Endothelial cell of umbilical vein (primary cell): Measurements from ENCODE around the gene OPCML. TPM values are rescaled to one million over a fixed set of nuclear protein-coding genes. Genes with fewer than 3 reads are reported as not detected.

Source experiments
- BruUV-seq: library from RNA; stranded (reverse); fragments of 400-500 nt; replicated peaks from 2 replicates; lab custom pipeline; 2021; lab: Mats Ljungman, UMichigan
- CTCF ChIA-PET: fragments of 300-600, 350-600 bp; sonication (Branson Sonifier 250); formaldehyde crosslinking; loops from one replicate; lab custom pipeline; 2021; ENCODE audit warnings: antibody characterized with exemption, inconsistent platforms; lab: Charles Lee
- POLR2A ChIA-PET: fragments of 300-600, 350-600 bp; sonication (Branson Sonifier 250); formaldehyde crosslinking; loops from one replicate; lab custom pipeline; 2021; ENCODE audit warnings: antibody characterized with exemption, inconsistent platforms; lab: Charles Lee
- DNase-seq: peaks from one replicate; pipeline ENCODE4 v3.0.0-alpha.2; 2011; ENCODE audit warnings: low read depth, low spot score
- FAIRE-seq: peaks from 2 replicates; lab custom pipeline; 2011; peaks lifted over from hg19 to GRCh38; lab: Jason Lieb, UNC
- H2AFZ ChIP-seq: 2 replicates; pipeline ENCODE4 v1.6.0; 2012; ENCODE audit warnings: low read depth, low read length, control low read depth, inconsistent platforms
- H3K27ac ChIP-seq: 2 replicates; pipeline ENCODE4 v1.5.1; 2011; ENCODE audit warnings: low read depth, mild to moderate bottlenecking, control low read depth, low read length, moderate library complexity; ENCODE audit not compliant: insufficient read depth
- H3K27me3 ChIP-seq, 2 experiments: 2 replicates each; pipeline versions ENCODE4 v1.6.0 to v1.6.1; 2011; ENCODE audit warnings: low read length in 2 of 2, mixed read lengths in 1 of 2; ENCODE audit not compliant: control insufficient read depth in 2 of 2, insufficient read depth in 2 of 2
- H3K36me3 ChIP-seq, 2 experiments: 2 replicates in 1 of 2; 3 replicates in 1 of 2; pipeline ENCODE4 v1.5.1; 2011; ENCODE audit warnings: low read length in 2 of 2, mild to moderate bottlenecking in 1 of 2, moderate library complexity in 1 of 2; ENCODE audit not compliant: control insufficient read depth in 2 of 2, insufficient read depth in 2 of 2; ENCODE audit errors: extremely low read depth in 1 of 2
- H3K4me1 ChIP-seq: 3 replicates; pipeline ENCODE4 v1.5.1; 2011; ENCODE audit warnings: mild to moderate bottlenecking, low read length; ENCODE audit not compliant: control insufficient read depth, insufficient read depth; ENCODE audit errors: extremely low read depth
- H3K4me2 ChIP-seq: 2 replicates; pipeline ENCODE4 v1.6.1; 2011; ENCODE audit warnings: low read length, control low read depth, mixed read lengths; ENCODE audit not compliant: insufficient read depth
- H3K4me3 ChIP-seq, 3 experiments: fragments of 200-600 bp in 1 of 3; sonication (generic), shearing (Covaris generic) in 1 of 3; replicated peaks in 1 of 3; 2 replicates each; pipeline ENCODE4 v1.5.1; 2011 to 2016; ENCODE audit warnings: control low read depth in 3 of 3, low read length in 3 of 3, mild to moderate bottlenecking in 2 of 3, inconsistent platforms in 1 of 3, low read depth in 1 of 3, moderate library complexity in 1 of 3; ENCODE audit not compliant: insufficient read depth in 1 of 3
- H3K79me2 ChIP-seq: 2 replicates; pipeline ENCODE4 v1.6.0; 2012; ENCODE audit warnings: low read length, inconsistent platforms; ENCODE audit not compliant: control insufficient read depth, insufficient read depth
- H3K9ac ChIP-seq: replicated peaks from 2 replicates; pipeline ENCODE3; 2011; ENCODE audit warnings: low read length, control low read depth; ENCODE audit not compliant: insufficient read depth; ENCODE audit errors: extremely low read depth
- H3K9me1 ChIP-seq: replicated peaks from 3 replicates; pipeline ENCODE4 v1.6.0; 2011; ENCODE audit warnings: mild to moderate bottlenecking, low read length; ENCODE audit not compliant: control insufficient read depth, insufficient read depth; ENCODE audit errors: extremely low read depth
- H3K9me3 ChIP-seq: replicated peaks from 2 replicates; pipeline ENCODE4 v1.5.1; 2012; ENCODE audit warnings: low read length, inconsistent platforms; ENCODE audit not compliant: control insufficient read depth, insufficient read depth
- H4K20me1 ChIP-seq: replicated peaks from 2 replicates; pipeline ENCODE3; 2011; ENCODE audit warnings: mild to moderate bottlenecking, low read length; ENCODE audit not compliant: control insufficient read depth, insufficient read depth; ENCODE audit errors: extremely low read depth
- EZH2 ChIP-seq: IDR thresholded peaks from 2 replicates; pipeline ENCODE4 v1.6.1; 2012; ENCODE audit warnings: borderline replicate concordance, low read depth, mild to moderate bottlenecking, moderate library complexity, low read length, inconsistent platforms; ENCODE audit not compliant: severe bottlenecking
- FOS ChIP-seq: IDR thresholded peaks from 2 replicates; pipeline ENCODE4 v1.6.1; 2011; ENCODE audit warnings: mild to moderate bottlenecking, low read length, moderate library complexity, borderline replicate concordance; ENCODE audit not compliant: insufficient read depth
- GATA2 ChIP-seq: IDR thresholded peaks from 2 replicates; pipeline ENCODE4 v1.7.0; 2011; ENCODE audit warnings: low read depth, mild to moderate bottlenecking, moderate library complexity, mixed read lengths, low read length; ENCODE audit not compliant: insufficient read length, insufficient read depth
- JUN ChIP-seq: IDR thresholded peaks from 2 replicates; pipeline ENCODE4 v1.6.1; 2011; ENCODE audit warnings: borderline replicate concordance, low read depth; ENCODE audit not compliant: insufficient read length, insufficient read depth
- MAX ChIP-seq: IDR thresholded peaks from 2 replicates; pipeline ENCODE4 v1.6.1; 2011; ENCODE audit not compliant: insufficient read depth, insufficient read length
- MYC ChIP-seq: IDR thresholded peaks from one replicate; pipeline ENCODE4 v1.6.1; 2011; ENCODE audit warnings: mild to moderate bottlenecking, low read depth, low read length
- POLR2A ChIP-seq: IDR thresholded peaks from 2 replicates; pipeline ENCODE4 v1.6.1; 2012; ENCODE audit warnings: low read depth, mild to moderate bottlenecking, control low read depth, low read length
- POLR2AphosphoS5 ChIP-seq: IDR thresholded peaks from 2 replicates; pipeline ENCODE4 v1.6.1; 2012; ENCODE audit warnings: low read depth, mild to moderate bottlenecking, control low read depth, low read length, moderate library complexity; ENCODE audit not compliant: insufficient read depth
- dilution Hi-C: fragments of 300-500 bp; cut with MboI; formaldehyde crosslinking; loops from one replicate; pipeline ENCODE4 v1.15.0; 2019; ENCODE audit warnings: low sequenced_read_pairs; ENCODE audit not compliant: extremely low pct_ligation_motif_present
- intact Hi-C: fragments of 100-400 bp; cut with micrococcal nuclease; formaldehyde crosslinking; loops from one replicate; pipeline ENCODE4 v1.10.0; 2022
- polyA plus RNA-seq, 4 experiments: library from polyadenylated mRNA; depleted of rRNA in 3 of 4; stranded (reverse) in 3 of 4; unstranded in 1 of 4; fragments of >200 nt; gene quantifications; 2 replicates each; pipeline versions ENCODE4 v1.2.1 to v1.2.3, GENCODE V29; 2011 to 2012; ENCODE audit warnings: missing spikeins in 1 of 4
- total RNA-seq: library from RNA; stranded (reverse); gene quantifications from 2 replicates; pipeline ENCODE4 v1.2.3, GENCODE V29; 2021
- TF ChIP-seq, protein P1 (sequence below), 2 donors: IDR thresholded peaks; 1 replicate in 1 of 2; 2 replicates in 1 of 2; pipeline ENCODE4 v1.5.1; 2011; ENCODE audit warnings: low read length in 2 of 2, mild to moderate bottlenecking in 2 of 2, moderate library complexity in 2 of 2, control low read depth in 1 of 2, inconsistent platforms in 1 of 2, low read depth in 1 of 2; ENCODE audit not compliant: insufficient read depth in 1 of 2; ENCODE audit errors: extremely low read depth in 1 of 2

The OPCML gene
- total and polyA plus RNA-seq, 2 donors (not counting 3 experiments of a cell fraction or from before 2014, with no cell fraction given), result not detected

GRCh38 chr11:133249065-133249464 lies 283.2 kb downstream of the OPCML start:
- POLR2A ChIA-PET, result no interaction called here
- Histone ChIP-seq H3K9me3 (no peaks in the 10 kb centered on the region), H4K20me1 (no peaks in the 10 kb centered on the region), H3K9ac (no peak overlapping the region), H3K79me2 (no peaks in the 10 kb centered on the region), H2AFZ (no peak overlapping the region), H3K27ac (no peak overlapping the region), H3K9me1 (no peaks in the 10 kb centered on the region), H3K36me3 (no peaks in the 10 kb centered on the region), H3K4me1 (no peaks in the 10 kb centered on the region), H3K4me3 (no peak overlapping the region), H3K27me3 (no peaks in the 10 kb centered on the region), H3K4me2 (no peak overlapping the region)
- BruUV-seq, result no TSS peak
- CTCF ChIA-PET, result no interaction called here
- FAIRE-seq (no peak), DNase-seq (no peak)
- no peak for TF ChIP-seq MYC
- no peak for TF ChIP-seq MAX
- no peak for TF ChIP-seq FOS
- no peak for TF ChIP-seq JUN
- TF ChIP-seq POLR2A, result no peak
- TF ChIP-seq EZH2, result no peak
- TF ChIP-seq POLR2AphosphoS5, result no peak
- no peak for TF ChIP-seq GATA2
- TF ChIP-seq, protein P1, sequence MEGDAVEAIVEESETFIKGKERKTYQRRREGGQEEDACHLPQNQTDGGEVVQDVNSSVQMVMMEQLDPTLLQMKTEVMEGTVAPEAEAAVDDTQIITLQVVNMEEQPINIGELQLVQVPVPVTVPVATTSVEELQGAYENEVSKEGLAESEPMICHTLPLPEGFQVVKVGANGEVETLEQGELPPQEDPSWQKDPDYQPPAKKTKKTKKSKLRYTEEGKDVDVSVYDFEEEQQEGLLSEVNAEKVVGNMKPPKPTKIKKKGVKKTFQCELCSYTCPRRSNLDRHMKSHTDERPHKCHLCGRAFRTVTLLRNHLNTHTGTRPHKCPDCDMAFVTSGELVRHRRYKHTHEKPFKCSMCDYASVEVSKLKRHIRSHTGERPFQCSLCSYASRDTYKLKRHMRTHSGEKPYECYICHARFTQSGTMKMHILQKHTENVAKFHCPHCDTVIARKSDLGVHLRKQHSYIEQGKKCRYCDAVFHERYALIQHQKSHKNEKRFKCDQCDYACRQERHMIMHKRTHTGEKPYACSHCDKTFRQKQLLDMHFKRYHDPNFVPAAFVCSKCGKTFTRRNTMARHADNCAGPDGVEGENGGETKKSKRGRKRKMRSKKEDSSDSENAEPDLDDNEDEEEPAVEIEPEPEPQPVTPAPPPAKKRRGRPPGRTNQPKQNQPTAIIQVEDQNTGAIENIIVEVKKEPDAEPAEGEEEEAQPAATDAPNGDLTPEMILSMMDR (IDR thresholded peaks at IDR 0.05; ENCODE audit: extremely low read depth in 1 of 2, insufficient read depth in 1 of 2, low read depth in 1 of 2, low read length in 2 of 2), result no peak
- dilution Hi-C loops (no loop called here), intact Hi-C loops (no loop called here)
